GM13977 (cell line): Measurements from ENCODE around the gene CHST11.
A peak's percentile ranks its signal among the peaks of the same experiment; 100 is the strongest.

Experiments used
- DNase-seq: peaks from one replicate; pipeline ENCODE4 v3.0.0; 2012; ENCODE audit warnings: low spot score
- in situ Hi-C: fragments of 300-500 bp; cut with MboI; formaldehyde crosslinking; loops from one replicate; pipeline ENCODE4 v1.12.0; 2022; ENCODE audit warnings: low sequenced_read_pairs, low pct_unique_long_range_greater_than_20kb, mixed read lengths, inconsistent platforms; ENCODE audit not compliant: unreplicated experiment
- TF ChIP-seq, protein P1 (sequence below): IDR thresholded peaks from 2 replicates; pipeline ENCODE4 v1.5.1; 2012; ENCODE audit warnings: mild to moderate bottlenecking, control low read depth; ENCODE audit not compliant: insufficient read depth; ENCODE audit errors: extremely low read depth, missing control alignments

Gene CHST11

DNA sequence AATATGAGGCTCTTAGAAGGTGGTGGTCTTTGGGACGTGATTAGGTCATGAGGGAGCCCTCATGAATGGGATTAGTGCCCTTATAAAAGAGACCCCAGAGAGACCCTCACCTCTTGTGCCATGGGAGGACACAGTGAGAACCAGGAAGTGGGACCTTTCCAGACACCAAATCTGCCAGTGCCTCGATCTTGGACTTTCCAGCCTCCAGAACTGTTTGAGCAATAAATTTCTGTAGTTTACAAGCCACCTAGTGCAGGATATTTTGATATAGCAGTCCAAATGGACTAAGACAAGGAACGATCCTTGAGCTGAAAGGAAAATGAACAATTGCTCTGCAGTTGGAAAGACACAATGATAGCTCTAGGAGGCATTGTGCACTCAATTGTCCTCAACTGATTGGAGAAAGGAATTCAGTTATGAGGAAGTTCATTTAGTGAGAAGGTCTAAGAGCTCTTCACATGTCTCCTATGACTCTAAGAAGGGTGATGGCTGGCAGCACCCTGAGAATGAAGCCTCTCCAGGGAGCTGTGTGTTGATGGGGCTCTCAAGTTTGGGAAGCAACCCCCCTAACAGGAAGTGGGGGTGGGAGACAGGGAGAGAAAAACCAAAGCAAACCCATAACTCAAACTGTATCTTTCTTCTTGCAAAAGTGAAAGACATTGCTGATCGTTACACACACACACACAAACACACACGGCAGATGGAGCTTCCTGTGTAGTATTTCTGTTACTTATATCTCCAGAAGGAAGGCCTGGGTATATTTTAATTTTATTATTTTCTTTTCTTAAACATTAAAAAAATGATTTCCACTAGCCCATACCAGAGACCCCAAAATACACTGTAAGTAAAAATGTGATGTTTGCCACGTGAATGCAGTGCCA is 21.0 kb downstream of the CHST11 start:
- DNase-seq = no peak
- in situ Hi-C loops = no loop called here
- TF ChIP-seq, protein P1, sequence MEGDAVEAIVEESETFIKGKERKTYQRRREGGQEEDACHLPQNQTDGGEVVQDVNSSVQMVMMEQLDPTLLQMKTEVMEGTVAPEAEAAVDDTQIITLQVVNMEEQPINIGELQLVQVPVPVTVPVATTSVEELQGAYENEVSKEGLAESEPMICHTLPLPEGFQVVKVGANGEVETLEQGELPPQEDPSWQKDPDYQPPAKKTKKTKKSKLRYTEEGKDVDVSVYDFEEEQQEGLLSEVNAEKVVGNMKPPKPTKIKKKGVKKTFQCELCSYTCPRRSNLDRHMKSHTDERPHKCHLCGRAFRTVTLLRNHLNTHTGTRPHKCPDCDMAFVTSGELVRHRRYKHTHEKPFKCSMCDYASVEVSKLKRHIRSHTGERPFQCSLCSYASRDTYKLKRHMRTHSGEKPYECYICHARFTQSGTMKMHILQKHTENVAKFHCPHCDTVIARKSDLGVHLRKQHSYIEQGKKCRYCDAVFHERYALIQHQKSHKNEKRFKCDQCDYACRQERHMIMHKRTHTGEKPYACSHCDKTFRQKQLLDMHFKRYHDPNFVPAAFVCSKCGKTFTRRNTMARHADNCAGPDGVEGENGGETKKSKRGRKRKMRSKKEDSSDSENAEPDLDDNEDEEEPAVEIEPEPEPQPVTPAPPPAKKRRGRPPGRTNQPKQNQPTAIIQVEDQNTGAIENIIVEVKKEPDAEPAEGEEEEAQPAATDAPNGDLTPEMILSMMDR = no peak

DNA sequence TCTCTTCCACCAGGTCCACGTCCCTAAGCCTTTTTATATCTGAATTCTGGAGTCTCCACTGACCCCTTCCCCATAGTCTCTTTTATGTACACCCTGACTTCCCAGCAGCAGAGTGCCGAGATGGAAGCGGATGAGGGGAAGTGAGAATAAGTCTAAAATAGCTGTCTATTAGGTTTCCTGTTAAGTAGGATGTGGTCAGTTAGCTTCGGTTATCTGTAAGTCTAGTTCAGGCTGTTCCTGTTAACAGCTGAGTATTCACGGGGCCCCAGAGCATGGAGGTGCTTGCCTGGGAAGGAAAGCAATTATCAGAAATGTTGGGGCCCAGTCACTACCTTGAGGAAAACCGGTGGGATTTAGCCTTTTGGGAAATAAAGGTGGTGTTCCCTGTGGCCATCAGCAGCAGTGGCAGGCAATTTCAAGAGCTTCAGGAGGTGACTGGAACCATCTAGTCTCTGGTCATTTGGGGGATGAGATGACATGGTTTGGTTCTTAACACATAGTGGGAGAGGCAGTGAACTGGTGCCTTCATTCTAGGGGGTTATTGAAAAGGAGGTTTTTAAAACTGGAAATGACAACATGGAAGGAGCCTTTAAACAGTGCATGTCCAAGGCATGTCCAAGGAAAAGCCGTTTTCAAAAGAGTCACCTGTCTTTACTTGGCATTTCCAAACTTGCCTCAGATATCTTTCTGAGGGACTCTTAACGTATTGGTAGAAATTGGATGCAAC is 21.8 kb downstream of the CHST11 start:
- peak; percentile 49 for DNase-seq
- in situ Hi-C loops = no loop called here
- TF ChIP-seq, protein P1 = no peak

DNA sequence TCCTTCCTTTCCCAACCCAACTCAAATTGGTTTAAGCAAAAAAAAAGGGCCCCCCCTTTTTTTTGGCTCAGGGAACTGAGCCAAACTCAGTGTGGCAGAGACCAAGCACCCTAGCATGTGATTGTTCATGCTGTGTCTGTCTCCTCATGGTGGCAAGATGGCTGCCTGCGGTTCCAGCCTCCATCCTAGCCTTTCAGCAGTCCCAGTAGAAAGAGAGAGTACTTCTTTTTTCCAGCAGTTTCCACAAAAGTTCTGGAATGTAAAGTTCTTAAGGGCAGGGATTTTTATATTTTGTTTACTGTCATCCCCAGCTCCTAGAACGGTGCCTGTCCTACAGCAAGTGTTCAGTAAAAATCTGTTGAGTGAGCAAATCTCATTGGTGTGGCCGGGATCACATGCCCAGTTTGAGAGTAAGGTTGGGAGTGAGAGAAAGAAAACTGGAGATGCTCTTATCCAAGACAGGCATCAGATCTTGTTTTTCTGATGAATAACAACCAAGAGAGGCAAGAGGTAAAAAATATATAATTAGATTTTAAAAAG is 22.4 kb downstream of the CHST11 start:
- TF ChIP-seq, protein P1 = no peak
- no peak for DNase-seq
- in situ Hi-C loops = no loop called here

DNA sequence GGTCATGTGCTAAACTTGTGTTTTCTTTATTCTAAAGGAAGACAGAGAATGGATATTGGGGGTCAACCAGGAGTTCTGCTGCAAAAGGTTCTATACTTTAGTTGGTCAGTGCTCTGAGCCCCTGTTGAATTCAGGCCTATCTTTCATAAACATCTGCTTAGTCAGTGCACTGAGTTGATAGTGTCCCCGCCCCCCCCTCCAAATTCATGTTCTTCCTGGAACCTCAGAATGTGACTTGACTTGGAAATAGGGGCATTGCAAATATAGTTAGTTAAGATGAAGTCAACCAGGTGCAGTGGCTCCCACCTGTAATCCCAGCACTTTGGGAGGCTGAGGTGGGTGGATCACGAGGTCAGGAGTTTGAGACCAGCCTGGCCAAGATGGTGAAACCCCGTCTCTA is 23.3 kb downstream of the CHST11 start:
- in situ Hi-C loops = no loop called here
- no peak for DNase-seq
- TF ChIP-seq, protein P1 = no peak

GRCh38 chr12:104480826-104481440 is 24.2 kb downstream of the CHST11 start:
- in situ Hi-C loops = no loop called here
- no peak for DNase-seq
- TF ChIP-seq, protein P1 = no peak

DNA sequence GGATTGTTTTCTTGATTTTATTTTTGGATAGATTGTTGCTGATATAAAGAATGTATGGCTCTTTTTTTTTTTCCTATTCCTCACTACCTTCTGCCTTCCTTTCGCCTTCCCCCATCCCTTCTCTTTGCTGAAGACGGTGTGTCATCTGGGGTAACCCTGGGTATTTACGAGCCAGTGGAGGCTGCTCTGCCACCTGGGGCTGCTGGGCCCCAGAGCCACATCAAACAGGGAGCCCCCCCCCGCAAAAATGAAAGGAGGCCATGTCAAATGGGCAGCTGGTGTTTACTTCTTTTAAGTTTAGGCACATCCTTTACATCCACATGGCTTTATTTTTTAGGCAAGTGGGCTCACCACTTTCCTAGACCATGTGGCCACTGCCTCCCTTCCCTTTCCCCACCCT is 25.4 kb downstream of the CHST11 start:
- in situ Hi-C loops = no loop called here
- TF ChIP-seq, protein P1 = no peak
- DNase-seq = no peak
